22Rv1 (cell line): ENCODE data around the gene CLMP.

Experiments
- CTCF ChIP-seq: fragments of 450-650 bp; IDR thresholded peaks from 2 replicates; pipeline ENCODE4 v1.5.1; 2017; ENCODE audit warnings: mild to moderate bottlenecking
- ZFX ChIP-seq: fragments of 450-650 bp; IDR thresholded peaks from 2 replicates; pipeline ENCODE4 v1.6.1; 2017; ENCODE audit warnings: antibody characterized with exemption, borderline replicate concordance

DNA sequence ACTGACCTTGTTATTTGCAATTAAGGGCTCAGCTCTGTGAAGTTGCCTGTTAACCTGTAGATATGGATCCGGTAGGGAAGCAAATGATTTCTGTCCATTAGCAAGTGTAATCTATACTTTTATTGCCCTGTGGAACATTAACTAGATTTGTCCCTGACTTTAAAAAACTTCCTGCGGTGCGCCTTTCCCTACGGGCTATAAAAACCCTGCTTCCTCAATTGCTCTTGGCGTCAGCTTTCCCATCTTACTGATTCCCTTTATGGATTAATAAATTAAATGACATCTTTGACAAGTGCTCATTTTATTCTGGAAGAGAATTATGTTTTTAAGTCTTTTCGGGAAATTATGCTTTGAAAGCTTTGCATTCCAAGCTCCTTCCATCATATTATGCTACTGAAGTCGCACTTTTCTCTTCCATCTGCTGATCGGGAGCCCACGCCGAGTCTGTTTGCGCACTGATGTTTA, 18.3 kb upstream of the CLMP start:
- TF ChIP-seq CTCF, result no peak
- no peak for TF ChIP-seq ZFX
